Heart right ventricle (tissue), 16 donors: ENCODE data around the gene PLXNA2. TPM values are rescaled to one million over a fixed set of nuclear protein-coding genes. Genes with fewer than 3 reads are reported as not detected.
A peak's percentile ranks its signal among the peaks of the same experiment; 100 is the strongest.

Source experiments
- ATAC-seq, 8 donors: fragments of 200-7000 bp; cut with Tn5 transposase; one replicate each; pipeline ENCODE4 v1.9.1; 2020; ENCODE audit warnings: mild to moderate bottlenecking in 8 of 8, moderate library complexity in 8 of 8, moderate number of reproducible peaks in 1 of 8
- DNase-seq, 2 donors: peaks; one replicate each; pipeline ENCODE4 v3.0.0-alpha.2; 2020
- H3K27ac ChIP-seq, 10 donors: fragments of 200-600 bp; sonication (generic) in 2 of 10; one replicate each; pipeline versions ENCODE4 v1.5.0 to v1.8.0; 2020 to 2022; ENCODE audit warnings: mild to moderate bottlenecking in 3 of 10
- H3K27me3 ChIP-seq, 7 donors: fragments of 200-600 bp; one replicate each; pipeline ENCODE4 v1.8.0; 2021 to 2022; ENCODE audit warnings: mild to moderate bottlenecking in 2 of 7
- H3K36me3 ChIP-seq, 9 donors: fragments of 200-600 bp; sonication (generic) in 1 of 9; one replicate each; pipeline versions ENCODE4 v1.5.0 to v1.8.0; 2020 to 2022; ENCODE audit warnings: mild to moderate bottlenecking in 2 of 9
- H3K4me1 ChIP-seq, 9 donors: fragments of 200-600 bp; sonication (generic) in 1 of 9; one replicate each; pipeline versions ENCODE4 v1.5.0 to v1.8.0; 2020 to 2022; ENCODE audit warnings: mild to moderate bottlenecking in 4 of 9
- H3K4me3 ChIP-seq, 10 donors: fragments of 200-600 bp; sonication (generic) in 2 of 10; one replicate each; pipeline versions ENCODE4 v1.5.0 to v1.8.0; 2020 to 2022; ENCODE audit warnings: mild to moderate bottlenecking in 7 of 10, moderate library complexity in 2 of 10
- H3K9me3 ChIP-seq, 11 donors: fragments of 200-600 bp in 10 of 11; sonication (generic) in 2 of 11; one replicate each; pipeline versions ENCODE4 v1.5.0 to v1.8.0; 2013 to 2022; ENCODE audit warnings: mild to moderate bottlenecking in 2 of 11, control low read depth in 1 of 11, moderate library complexity in 1 of 11
- CTCF ChIP-seq, 9 donors: fragments of 200-600 bp; sonication (generic) in 2 of 9; IDR thresholded peaks; one replicate each; pipeline versions ENCODE4 v1.5.0 to v1.8.0; 2021 to 2022; ENCODE audit warnings: antibody characterized with exemption in 9 of 9, mild to moderate bottlenecking in 5 of 9, moderate library complexity in 1 of 9
- WGBS, 2 donors: extraction: QIAGEN DNeasy Blood & Tissue Kit; methylation state at CpG; one replicate each; pipeline ENCODE4 v1.1.7; 2013; ENCODE audit warnings: inconsistent platforms in 1 of 2; 5-methylcytosine and 5-hydroxymethylcytosine counted together
- intact Hi-C, 10 donors: fragments of 100-400 bp; cut with DNase I; formaldehyde crosslinking; loops; one replicate each; pipeline versions ENCODE4 v1.11.1 to v1.14.2; 2022
- polyA plus RNA-seq, 2 donors: library from polyadenylated mRNA; stranded (reverse); fragments of 200-250 nt; gene quantifications; one replicate each; pipeline ENCODE4 v1.2.3, GENCODE V29; 2013
- total RNA-seq, 10 donors: library from RNA; stranded (reverse); fragmentation: NEBNext Ultra II Directional in 3 of 10; extraction: Animal tissue kit (Norgen Biotek cat#: 25700) in 3 of 10; gene quantifications; one replicate each; pipeline versions ENCODE4 v1.2.1 to v1.2.4, GENCODE V29; 2021 to 2023
- donor health status: Arrhythmogenic right ventricular cardiomyopathy.
- donor health status: ischemic (EF 13 %, LVEDD 7.1; RV severe dilation, severe dysfunction).
- donor health status: healthy with polysubstance abuse.
- donor health status: DM: no; HTN: yes; CAD: no.
- donor health status: DM: no; HTN: no; CAD: no.
- donor health status: ischemic (EF 25% LVEDD 6.9; RV normal size, moderate dysfunction).
- donor health status: ischemic (EF 25% LVEDD 5.7; RV mildly dilated, moderate dysfunction).
- donor health status: healthy.
- donor health status: DM: yes; HTN: yes; CAD: no.
- donor health status: Ischemic cardiomyopathy.
- donor health status: ischemic (EF 35%, LVEDD 5.7; RV mildly dilated, moderate dysfunction).
- donor health status: nonischemic (EF 11% LVEDD 7.7; RV severe dilation, severe dysfunction).
- donor health status: DM: yes; HTN: yes; CAD: no.
- donor health status: PGD.
- donor health status: ischemic (EF 29% LVEDD 5.4; RV normal size, mild dysfunction).
- donor health status: nonischemic (EF 23%, LVEDD 6.1; RV moderate dilation, normal function).

PLXNA2 gene
- total and polyA plus RNA-seq, 12 donors, result 6.1 to 31.6 (median 17.9) TPM

- intact Hi-C loops, result loop anchor here in 1 of 10 donors (10.0 kb wide), 1 partner anchor 51 kb away; no protein-coding TSS in a partner anchor
- 75 to 80% methylated on average over 8 of the region's 8 CpGs for WGBS, 2 donors
- no peak for DNase-seq
Observed at GRCh38 chr1:208183977-208184911, 59.9 kb downstream of the PLXNA2 start.

GRCh38 chr1:208182880-208183645 is 61.1 kb downstream of the PLXNA2 start:
- no peak overlapping the region for H3K4me3 ChIP-seq
- intact Hi-C loops, result loop anchor here in 1 of 10 donors (10.0 kb wide), 1 partner anchor 52 kb away; no protein-coding TSS in a partner anchor
- ATAC-seq (no peak), DNase-seq (no peak)
- no peaks in the 10 kb centered on the region for H3K9me3 ChIP-seq
- peaks cover 24 to 89% (median 56%) of the 10 kb centered on the region in 9 donors for H3K4me1 ChIP-seq
- H3K36me3 ChIP-seq, result no peaks in the 10 kb centered on the region
- WGBS, 2 donors, result 75 to 77% methylated on average over 10 of the region's 10 CpGs
- H3K27me3 ChIP-seq, result no peaks in the 10 kb centered on the region
- no peak for TF ChIP-seq CTCF (IDR thresholded peaks at IDR 0.05)
- H3K27ac ChIP-seq, result peak overlapping the region in 1 of 10 donors; percentile 0

More at GRCh38 chr1:208183977-208184911, 59.9 kb downstream of the PLXNA2 start:
- H3K36me3 ChIP-seq, result peaks cover 0 to 5% (median 0%) of the 10 kb centered on the region in 9 donors
- ATAC-seq, result peak in 5 of 8 donors; percentile 53 to 93 (median 59)
- no peak overlapping the region for H3K4me3 ChIP-seq
- H3K4me1 ChIP-seq, result peaks cover 19 to 77% (median 47%) of the 10 kb centered on the region in 9 donors
- no peaks in the 10 kb centered on the region for H3K9me3 ChIP-seq
- no peak for TF ChIP-seq CTCF (IDR thresholded peaks at IDR 0.05)
- no peaks in the 10 kb centered on the region for H3K27me3 ChIP-seq
- peak overlapping the region in 2 of 10 donors; percentile 4 to 40 for H3K27ac ChIP-seq

DNA sequence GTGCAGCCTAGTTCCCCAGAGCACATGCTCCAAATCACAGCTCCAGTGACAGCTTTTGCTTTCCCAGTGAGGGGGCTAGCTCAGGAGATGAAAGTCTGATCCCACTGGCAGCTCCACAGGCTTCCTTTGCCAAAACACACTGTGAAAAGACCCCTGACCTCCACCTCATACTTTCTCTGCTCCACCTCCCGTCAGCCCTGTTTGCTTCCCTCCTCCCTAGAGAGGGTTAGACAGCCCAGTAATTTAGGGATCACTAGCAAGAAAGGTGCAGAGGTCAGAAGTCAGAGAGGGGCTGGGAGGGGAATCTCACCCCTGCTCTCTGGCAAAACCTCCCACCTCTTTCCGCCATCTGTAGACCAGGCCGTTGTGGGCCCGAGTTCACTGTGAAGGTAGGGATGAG is 62.8 kb downstream of the PLXNA2 start:
- H3K27ac ChIP-seq, result peak overlapping the region in 5 of 10 donors; percentile 5 to 65 (median 40)
- intact Hi-C loops, result loop anchor here in 1 of 10 donors (10.0 kb wide), 1 partner anchor 53 kb away; no protein-coding TSS in a partner anchor
- TF ChIP-seq CTCF (IDR thresholded peaks at IDR 0.05), result no peak
- WGBS, 2 donors, result 57 to 67% methylated on average over 4 of the region's 4 CpGs
- DNase-seq, result no peak
- H3K9me3 ChIP-seq, result no peaks in the 10 kb centered on the region
- ATAC-seq, result no peak
- H3K36me3 ChIP-seq, result no peaks in the 10 kb centered on the region
- peaks cover 24 to 94% (median 64%) of the 10 kb centered on the region in 9 donors for H3K4me1 ChIP-seq
- H3K4me3 ChIP-seq, result no peak overlapping the region
- H3K27me3 ChIP-seq, result no peaks in the 10 kb centered on the region

DNA sequence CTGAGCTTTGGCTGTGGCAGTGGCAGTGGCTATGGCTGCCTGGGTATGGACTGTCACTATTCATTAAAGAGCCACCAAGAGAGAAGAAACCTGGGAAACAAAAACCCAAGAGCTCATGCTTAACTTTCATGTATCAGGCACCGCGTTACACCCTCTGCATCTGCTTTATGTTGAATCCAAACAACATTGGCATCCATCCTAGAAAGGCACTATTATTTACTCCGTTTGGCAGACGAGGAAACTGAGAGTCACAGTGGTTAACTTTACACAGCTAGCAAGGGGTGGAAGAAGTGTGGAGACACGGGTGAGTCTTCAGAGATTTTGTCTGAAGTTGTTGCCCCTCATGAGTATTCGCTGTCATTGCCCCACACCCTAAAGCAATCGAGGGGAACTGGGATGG is 63.8 kb downstream of the PLXNA2 start:
- intact Hi-C loops, result loop anchor here in 1 of 10 donors (10.0 kb wide), 1 partner anchor 54 kb away; no protein-coding TSS in a partner anchor
- peak in 1 of 8 donors; percentile 2 for ATAC-seq
- DNase-seq, result no peak
- H3K36me3 ChIP-seq, result no peaks in the 10 kb centered on the region
- H3K27me3 ChIP-seq, result no peaks in the 10 kb centered on the region
- no peak for TF ChIP-seq CTCF (IDR thresholded peaks at IDR 0.05)
- 56 to 81% methylated on average over 7 of the region's 7 CpGs for whole genome bisulfite sequencing, 2 donors
- no peaks in the 10 kb centered on the region for H3K9me3 ChIP-seq
- peak overlapping the region in 4 of 10 donors; percentile 5 to 65 (median 48) for H3K27ac ChIP-seq
- peaks cover 26 to 93% (median 65%) of the 10 kb centered on the region in 9 donors for H3K4me1 ChIP-seq
- H3K4me3 ChIP-seq, result no peak overlapping the region
